ENCODE results near the gene ZGPAT.

DNA sequence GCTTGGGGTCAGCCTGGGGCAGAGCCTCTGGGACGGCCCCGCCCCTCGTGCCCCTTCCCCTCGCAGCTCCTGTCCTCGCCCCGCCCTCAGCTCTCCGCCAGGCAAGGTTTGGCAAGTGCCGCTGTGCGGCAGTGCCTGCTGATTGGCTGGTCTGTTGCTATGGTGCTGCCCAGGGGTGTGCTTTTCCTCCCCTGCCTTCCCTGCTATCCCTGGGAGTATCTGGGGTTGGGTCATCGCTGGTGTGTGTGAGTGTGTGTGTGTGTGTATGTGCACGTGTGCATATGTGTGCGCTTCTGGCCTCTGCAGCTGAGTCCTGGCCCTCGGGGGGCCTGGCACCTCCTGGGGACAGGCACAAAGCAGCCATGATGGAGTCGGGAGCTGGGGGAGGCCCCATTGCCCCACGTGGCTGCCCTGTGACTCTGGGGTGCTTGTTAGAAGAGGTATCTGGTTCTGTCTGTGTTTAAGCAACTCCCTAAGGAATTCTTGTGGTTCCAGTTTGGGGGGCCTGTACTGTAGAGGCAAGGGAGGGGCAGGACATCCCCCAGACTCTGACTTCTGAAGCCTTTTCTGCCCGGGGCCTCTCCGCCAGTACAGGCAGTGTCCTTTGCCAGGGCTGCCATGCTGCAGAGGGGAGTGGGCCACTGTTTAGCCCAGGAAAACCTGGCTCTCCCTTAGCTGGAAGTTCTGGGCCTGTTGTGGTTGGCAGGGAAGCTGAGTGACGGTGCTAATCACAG is 42.8 kb upstream of the ZGPAT start:
- TF ChIP-seq CTCF (conservative IDR thresholded peaks at IDR 0.05; ENCODE audit: low read depth, low read length), result no peak
- TF ChIP-seq EZH2phosphoT487 (IDR thresholded peaks at IDR 0.05; ENCODE audit: borderline replicate concordance, low read length), result no peak
- no peak for TF ChIP-seq EZH2 (IDR thresholded peaks at IDR 0.05; ENCODE audit: low read length, unreplicated experiment)
